ENCODE results near the gene AKAP8L. TPM values are rescaled to one million over a fixed set of nuclear protein-coding genes. Genes with fewer than 3 reads are reported as not detected.

The AKAP8L gene
- total and polyA plus RNA-seq, 2 of the 8 experiments (the other 6 are each of a cell fraction or from before 2014, with no cell fraction given) = 75.1 to 138 TPM

DNA sequence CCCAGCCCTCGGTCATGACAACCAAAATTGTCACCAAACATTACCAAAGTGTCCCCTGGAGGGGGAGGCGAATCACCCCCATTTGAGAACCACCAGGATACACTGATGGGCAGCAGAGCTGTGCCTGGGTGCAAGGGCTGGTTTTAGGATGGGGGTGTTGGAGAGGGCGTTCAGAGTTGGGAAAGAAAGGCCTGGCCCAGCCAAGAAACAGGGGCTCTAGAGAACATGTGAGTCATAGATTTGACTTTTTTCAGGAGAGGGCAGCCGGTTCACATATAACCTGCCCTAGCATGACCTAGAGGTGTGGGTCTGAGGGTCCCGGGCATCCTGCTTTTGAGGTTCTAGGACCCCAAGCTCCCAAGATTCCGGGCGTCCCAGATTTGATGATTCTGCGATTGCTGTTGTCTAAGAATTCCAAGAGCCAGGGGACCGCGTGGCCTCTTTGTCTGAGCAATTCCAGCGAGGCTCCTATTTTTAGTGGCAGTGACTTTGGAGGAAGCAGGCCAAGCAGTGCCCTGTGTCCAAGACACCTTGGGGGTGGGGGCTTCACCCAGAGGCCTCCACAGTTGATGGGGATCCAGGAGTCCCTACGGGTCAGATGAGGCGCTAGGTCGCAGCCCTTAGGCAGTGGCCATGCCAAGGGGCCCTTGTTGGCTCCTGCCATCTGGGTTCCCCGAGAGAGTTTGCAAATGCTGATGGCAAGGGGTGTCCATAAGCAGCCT is 25.9 kb upstream of the AKAP8L start:
- no peaks in the 10 kb centered on the region for H3K36me3 ChIP-seq (ENCODE audit: control insufficient read depth in 2 of 4, insufficient read depth in 4 of 4, low read length in 3 of 4)
- H3K27me3 ChIP-seq (replicated peaks in 1 of 4; ENCODE audit: control insufficient read depth in 3 of 4, extremely low read depth in 1 of 4, insufficient read depth in 3 of 4, low read length in 3 of 4) = peaks cover 0 to 2% (median 0%) of the 10 kb centered on the region in 4 experiments; a peak in 1 of 7 replicates
- no peak overlapping the region for H3K27ac ChIP-seq (ENCODE audit: low read depth, low read length)
- H3K9ac ChIP-seq (replicated peaks in 1 of 4; ENCODE audit: extremely low read depth in 1 of 4, low read depth in 3 of 4, low read length in 3 of 4) = no peak overlapping the region
- no peaks in the 10 kb centered on the region for H4K20me1 ChIP-seq (replicated peaks in 1 of 2; ENCODE audit: control insufficient read depth in 1 of 2, insufficient read depth in 2 of 2, low read length in 2 of 2)
- H2AFZ ChIP-seq (ENCODE audit: low read length) = no peak overlapping the region
- H4K8ac ChIP-seq (ENCODE audit: extremely low read depth, insufficient read depth, low read length) = no peak overlapping the region
- H3K23me2 ChIP-seq (ENCODE audit: low read depth, low read length) = peaks cover 9% of the 10 kb centered on the region; the same call in 1 of the 2 replicates
- no peak overlapping the region for H3K4me2 ChIP-seq (ENCODE audit: insufficient read depth in 1 of 2, low read depth in 2 of 2, low read length in 2 of 2)
- TF ChIP-seq POLR2AphosphoS5 (IDR thresholded peaks at IDR 0.05; ENCODE audit: low read depth, low read length) (no peak), CTBP2 (IDR thresholded peaks at IDR 0.05; ENCODE audit: borderline replicate concordance, insufficient read depth, insufficient read length, low read length) (no peak), JUND (IDR thresholded peaks at IDR 0.05; ENCODE audit: low read length) (no peak), CEBPB (IDR thresholded peaks at IDR 0.05; ENCODE audit: low read depth, low read length) (no peak), TBP (IDR thresholded peaks at IDR 0.05; ENCODE audit: low read depth, low read length) (no peak)
- H3K79me1 ChIP-seq (ENCODE audit: low read depth, low read length) = no peaks in the 10 kb centered on the region
- no peak overlapping the region for H2BK12ac ChIP-seq (ENCODE audit: low read depth, low read length)
- H2BK5ac ChIP-seq (ENCODE audit: low read depth, low read length) = no peak overlapping the region
- H3K4ac ChIP-seq (replicated peaks; ENCODE audit: insufficient read length, low read depth, low read length) = no peak overlapping the region
- WGBS, 2 experiments (ENCODE audit: extremely low coverage in 1 of 2, insufficient coverage in 1 of 2, insufficient read length in 1 of 2, insufficient replicate concordance in 2 of 2, low coverage in 1 of 2, low lambda C conversion rate in 2 of 2, missing lambda C conversion rate in 1 of 2) = 90% methylated on average over 15 of the region's 15 CpGs; no CpG with 5 or more reads in 1 of the 2 experiments
- no peaks in the 10 kb centered on the region for H3K79me2 ChIP-seq (ENCODE audit: control insufficient read depth in 1 of 2, insufficient read depth in 2 of 2, low read length in 2 of 2)
- H2AK5ac ChIP-seq (ENCODE audit: low read depth, low read length) = no peak overlapping the region
- H2BK15ac ChIP-seq (ENCODE audit: low read length) = no peak overlapping the region
- DNase-seq (ENCODE audit: low read depth in 1 of 2, low spot score in 2 of 2) (no peak), FAIRE-seq (no peak)
- H3K18ac ChIP-seq (ENCODE audit: extremely low read depth, low read length) = no peak overlapping the region
- H4K91ac ChIP-seq (replicated peaks; ENCODE audit: insufficient read length, low read length) = no peak overlapping the region
- H3K14ac ChIP-seq (ENCODE audit: insufficient read length) = no peak overlapping the region
- no peak overlapping the region for H2BK120ac ChIP-seq (replicated peaks; ENCODE audit: low read depth, low read length)
- H3K56ac ChIP-seq (replicated peaks; ENCODE audit: insufficient read length, low read depth, low read length) = no peak overlapping the region
- no peaks in the 10 kb centered on the region for H3K9me3 ChIP-seq (ENCODE audit: insufficient read depth in 2 of 2, low read depth in 1 of 2, low read length in 1 of 2)
- no peak overlapping the region for H3K23ac ChIP-seq (ENCODE audit: insufficient read length)
- no peak overlapping the region for H3K4me3 ChIP-seq (ENCODE audit: extremely low read depth in 1 of 4, insufficient read depth in 2 of 4, low read depth in 3 of 4, low read length in 4 of 4)
- no peak overlapping the region for H2BK20ac ChIP-seq (ENCODE audit: low read length)
- ChIA-PET CTCF (ENCODE audit: partially characterized antibody) (no interaction called here), POLR2A (ENCODE audit: partially characterized antibody) (interaction anchor here (0.6 to 1.2 kb wide), 2 partner anchors 12 to 16 kb away, joined by 3 to 4 read pairs; no protein-coding TSS in a partner anchor)
- H3K4me1 ChIP-seq (replicated peaks in 1 of 4; ENCODE audit: control insufficient read depth in 3 of 4, insufficient read depth in 4 of 4, low read length in 3 of 4) = peaks cover 0 to 5% (median 2%) of the 10 kb centered on the region in 4 experiments; a peak in 6 of 7 replicates
- no peak overlapping the region for H4K5ac ChIP-seq (ENCODE audit: insufficient read length, low read depth, low read length)

Measured in H1 (cell line).